ENCODE data around the gene FARS2. TPM values are rescaled to one million over a fixed set of nuclear protein-coding genes. Genes with fewer than 3 reads are reported as not detected.

The FARS2 gene
- total and polyA plus RNA-seq, 11 donors, result 11.4 to 24.6 (median 20.5) TPM

- Histone ChIP-seq H3K36me3 (no peaks in the 10 kb centered on the region), H3K9me3 (peaks cover 0 to 17% (median 7%) of the 10 kb centered on the region in 12 donors), H3K4me3 (no peak overlapping the region), H3K27me3 (no peaks in the 10 kb centered on the region), H3K4me1 (peaks cover 0 to 13% (median 0%) of the 10 kb centered on the region in 12 donors), H3K27ac (no peak overlapping the region)
- 93 to 97% (median 96%) methylated on average over 3 of the region's 3 CpGs for WGBS, 4 donors
- no peak for DNase-seq
- ATAC-seq, result no peak
- intact Hi-C loops (cut with DNase I), result no loop called here
- TF ChIP-seq POLR2A (IDR thresholded peaks at IDR 0.05), result no peak
- no peak for TF ChIP-seq CTCF (IDR thresholded peaks at IDR 0.05)
Observed at GRCh38 chr6:5587648-5588047, 326.3 kb downstream of the FARS2 start.

GRCh38 chr6:5589422-5590141 is 328.3 kb downstream of the FARS2 start:
- intact Hi-C loops (cut with DNase I), result no loop called here
- H3K9me3 ChIP-seq, result peaks cover 0 to 17% (median 7%) of the 10 kb centered on the region in 12 donors
- H3K27me3 ChIP-seq, result no peaks in the 10 kb centered on the region
- ATAC-seq, result peak in 1 of 4 donors; percentile 19
- peaks cover 0 to 11% (median 0%) of the 10 kb centered on the region in 12 donors for H3K4me1 ChIP-seq
- no peaks in the 10 kb centered on the region for H3K36me3 ChIP-seq
- DNase-seq, result no peak
- H3K27ac ChIP-seq, result peak overlapping the region in 3 of 12 donors; percentile 15 to 45 (median 23)
- TF ChIP-seq CTCF (IDR thresholded peaks at IDR 0.05) (no peak), POLR2A (IDR thresholded peaks at IDR 0.05) (no peak)
- H3K4me3 ChIP-seq, result no peak overlapping the region
- WGBS, 4 donors, result 87 to 90% (median 89%) methylated on average over 7 of the region's 7 CpGs

- no peaks in the 10 kb centered on the region for H3K36me3 ChIP-seq
- intact Hi-C loops (cut with DNase I), result no loop called here
- 43 to 63% (median 58%) methylated on average over 5 of the region's 5 CpGs for WGBS, 4 donors
- DNase-seq (peak; percentile 60 to 89 (median 73)), ATAC-seq (peak; percentile 91 to 98 (median 95))
- no peaks in the 10 kb centered on the region for H3K27me3 ChIP-seq
- TF ChIP-seq POLR2A (IDR thresholded peaks at IDR 0.05) (no peak), CTCF (IDR thresholded peaks at IDR 0.05) (no peak)
- H3K4me3 ChIP-seq, result no peak overlapping the region
- H3K9me3 ChIP-seq, result peaks cover 0 to 15% (median 7%) of the 10 kb centered on the region in 12 donors
- H3K27ac ChIP-seq, result peak overlapping the region in 3 of 12 donors; percentile 15 to 45 (median 23)
- H3K4me1 ChIP-seq, result peaks cover 0 to 11% (median 0%) of the 10 kb centered on the region in 12 donors
Observed at GRCh38 chr6:5590187-5590586, 328.9 kb downstream of the FARS2 start.

- DNase-seq, result no peak
- Histone ChIP-seq H3K4me3 (no peak overlapping the region), H3K27me3 (no peaks in the 10 kb centered on the region), H3K27ac (no peak overlapping the region), H3K36me3 (no peaks in the 10 kb centered on the region), H3K9me3 (no peaks in the 10 kb centered on the region), H3K4me1 (peaks cover 0 to 11% (median 0%) of the 10 kb centered on the region in 12 donors)
- 86 to 90% (median 86%) methylated on average over 17 of the region's 17 CpGs for WGBS, 4 donors
- TF ChIP-seq CTCF (IDR thresholded peaks at IDR 0.05) (no peak), POLR2A (IDR thresholded peaks at IDR 0.05) (no peak)
- no peak for ATAC-seq
- intact Hi-C loops (cut with DNase I), result no loop called here
Observed at GRCh38 chr6:5592886-5593519, 331.7 kb downstream of the FARS2 start.
